CD4-positive, alpha-beta T cell treated with Interferon gamma for 1 hour (primary cell): ENCODE measurements around the gene SLC2A11.

Experiments used
- DNase-seq: peaks from one replicate; pipeline ENCODE4 v3.0.0-alpha.2; 2020

SLC2A11 gene

GRCh38 chr22:23857606-23858483, at the start of gene SLC2A11:
SLC2A11 (plus strand) TSS chr22:23857875; CDS start chr22:23858000, 125 bp downstream.
- peak; percentile 98 for DNase-seq

- DNase-seq: no peak
Observed at GRCh38 chr22:23812378-23812777, 45.3 kb upstream of the SLC2A11 start.

- no peak for DNase-seq
Observed at GRCh38 chr22:23815541-23816155, 42.0 kb upstream of the SLC2A11 start.

- no peak for DNase-seq
Observed at GRCh38 chr22:23816156-23816976, 41.3 kb upstream of the SLC2A11 start.

GRCh38 chr22:23817146-23817545, 40.5 kb upstream of the SLC2A11 start:
- no peak for DNase-seq

- no peak for DNase-seq
Observed at GRCh38 chr22:23818541-23818940, 39.1 kb upstream of the SLC2A11 start.

GRCh38 chr22:23820748-23821211, 36.9 kb upstream of the SLC2A11 start:
- no peak for DNase-seq

- no peak for DNase-seq
Observed at GRCh38 chr22:23822101-23822671, 35.5 kb upstream of the SLC2A11 start.

- no peak for DNase-seq
Observed at GRCh38 chr22:23823331-23823791, 34.3 kb upstream of the SLC2A11 start.

- no peak for DNase-seq
Observed at GRCh38 chr22:23824476-23825245, 33.0 kb upstream of the SLC2A11 start.

GRCh38 chr22:23825246-23825905, 32.3 kb upstream of the SLC2A11 start:
- DNase-seq: no peak

GRCh38 chr22:23826510-23827350, 30.9 kb upstream of the SLC2A11 start:
- DNase-seq: no peak

GRCh38 chr22:23827351-23827995, 30.2 kb upstream of the SLC2A11 start:
- DNase-seq: no peak

- no peak for DNase-seq
Observed at GRCh38 chr22:23828800-23829680, 28.6 kb upstream of the SLC2A11 start.

- no peak for DNase-seq
Observed at GRCh38 chr22:23829845-23830372, 27.8 kb upstream of the SLC2A11 start.

- no peak for DNase-seq
Observed at GRCh38 chr22:23831261-23831660, 26.4 kb upstream of the SLC2A11 start.

- no peak for DNase-seq
Observed at GRCh38 chr22:23831781-23832180, 25.9 kb upstream of the SLC2A11 start.

GRCh38 chr22:23832226-23833016, 25.3 kb upstream of the SLC2A11 start:
- no peak for DNase-seq
